HG03571 (cell line): ENCODE measurements around the gene DYNC2LI1.
"Not testable (repeated sequence)": the region's sequence is repeated elsewhere in the genome, so short reads cannot be mapped to it uniquely, and the experiment has no call there.

Experiments used
- ATAC-seq: cut with Tn5 transposase; IDR thresholded peaks from one replicate; pipeline ENCODE4 v1.9.1; 2021; ENCODE audit not compliant: unreplicated experiment

DYNC2LI1 gene

DNA sequence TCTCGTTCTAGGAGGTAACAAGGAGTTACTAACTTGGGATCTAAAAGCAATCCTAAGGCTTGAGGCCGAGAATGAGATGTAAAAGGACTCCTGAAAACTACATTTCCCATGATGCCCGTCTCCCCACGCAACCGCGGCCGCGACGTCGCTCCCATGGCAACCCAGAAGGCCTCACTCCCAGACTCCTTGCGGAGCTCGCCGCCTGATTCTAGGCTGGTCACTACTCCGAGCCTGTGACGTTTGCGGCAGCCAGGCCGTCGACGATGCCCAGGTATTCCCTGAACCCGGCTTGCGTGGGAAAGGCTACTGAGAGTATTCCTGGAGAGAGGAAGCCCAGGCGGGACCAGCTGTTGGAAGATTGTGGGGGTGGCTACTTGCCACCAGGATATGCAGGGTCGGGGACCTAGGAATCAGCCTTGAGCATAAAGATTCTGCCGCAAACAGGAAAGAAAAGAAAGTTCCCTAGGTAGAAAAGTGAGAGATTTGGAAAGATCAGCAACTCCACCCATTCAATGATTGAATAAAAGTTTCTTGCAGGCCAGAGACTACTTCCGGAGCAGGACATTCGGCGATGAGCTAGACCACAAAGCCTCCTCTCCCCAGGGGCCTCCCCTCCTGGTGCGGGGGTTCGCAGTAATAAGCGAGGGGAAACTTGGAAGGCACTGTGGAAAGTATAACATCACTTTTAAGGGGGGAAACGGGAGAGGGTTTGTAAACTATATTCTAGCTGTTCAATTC is at the start of gene DYNC2LI1:
Gene DYNC2LI1 (plus strand): TSS at position 164 of the 738 bp plus-strand sequence. CDS start 100 bp downstream, at position 264.
- peak; percentile 99 for ATAC-seq

DNA sequence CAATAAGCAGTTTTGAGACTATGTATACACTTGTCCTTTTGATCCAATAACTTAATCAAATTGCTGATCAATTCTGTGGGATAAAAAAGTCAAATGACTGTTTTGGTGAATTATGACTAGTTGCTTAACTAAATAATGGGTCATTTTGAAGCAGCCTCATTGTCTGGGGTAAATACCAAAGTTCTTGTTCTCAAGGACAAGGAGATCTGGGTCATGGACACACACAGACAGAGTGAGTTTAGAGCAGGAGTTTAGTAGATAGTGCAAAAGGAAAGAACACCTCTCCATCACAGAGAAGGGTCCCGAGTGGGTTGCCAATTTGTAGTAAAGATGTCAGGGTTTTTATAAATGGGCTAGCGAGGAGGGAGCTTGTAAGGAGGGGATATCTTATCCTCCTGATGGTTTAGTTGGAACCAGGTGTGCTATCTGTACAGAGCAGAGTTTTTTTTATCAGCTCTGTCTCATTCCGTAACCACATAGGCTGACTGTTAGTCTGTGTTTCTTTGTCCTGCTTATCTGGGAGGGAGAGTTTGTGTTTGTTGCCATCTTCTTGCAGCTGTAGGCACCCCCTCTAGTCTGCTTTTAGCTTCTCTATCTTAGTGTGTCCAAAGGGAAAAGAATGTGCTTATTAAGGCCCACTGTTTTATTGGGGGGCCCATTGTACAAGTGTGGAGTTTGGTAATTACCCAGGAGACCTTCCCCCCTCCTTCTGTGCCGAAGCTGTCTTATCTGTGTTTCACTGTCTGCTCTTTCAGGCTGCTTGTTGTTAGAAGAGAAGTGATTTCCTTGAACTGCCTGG is 48.9 kb upstream of the DYNC2LI1 start:
- no peak for ATAC-seq

DNA sequence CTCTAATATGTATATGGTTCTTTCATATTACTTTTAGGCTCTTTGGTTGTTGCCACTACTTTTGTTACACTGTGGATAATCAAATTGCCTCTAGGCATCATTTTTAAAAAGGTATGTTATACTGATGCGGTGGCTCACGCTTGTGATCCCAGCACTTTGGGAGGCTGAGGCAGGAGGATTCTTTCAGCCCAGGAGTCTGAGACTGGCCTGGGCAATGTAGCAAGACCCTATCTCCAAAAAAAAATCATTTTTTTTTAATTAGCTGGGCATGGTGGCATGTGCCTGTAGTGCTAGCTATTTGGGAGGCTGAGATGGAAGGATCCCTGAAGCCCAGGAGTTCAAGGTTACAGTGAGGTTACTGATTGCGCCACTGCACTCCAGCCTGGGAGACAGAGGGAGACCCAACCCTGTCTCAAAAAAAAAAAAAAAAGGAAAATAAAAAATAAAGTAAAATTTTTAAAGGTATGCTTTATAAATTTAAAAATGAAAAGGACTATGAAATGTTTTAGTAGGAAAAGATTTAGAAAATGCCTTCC is 48.1 kb upstream of the DYNC2LI1 start:
- ATAC-seq, result no peak

DNA sequence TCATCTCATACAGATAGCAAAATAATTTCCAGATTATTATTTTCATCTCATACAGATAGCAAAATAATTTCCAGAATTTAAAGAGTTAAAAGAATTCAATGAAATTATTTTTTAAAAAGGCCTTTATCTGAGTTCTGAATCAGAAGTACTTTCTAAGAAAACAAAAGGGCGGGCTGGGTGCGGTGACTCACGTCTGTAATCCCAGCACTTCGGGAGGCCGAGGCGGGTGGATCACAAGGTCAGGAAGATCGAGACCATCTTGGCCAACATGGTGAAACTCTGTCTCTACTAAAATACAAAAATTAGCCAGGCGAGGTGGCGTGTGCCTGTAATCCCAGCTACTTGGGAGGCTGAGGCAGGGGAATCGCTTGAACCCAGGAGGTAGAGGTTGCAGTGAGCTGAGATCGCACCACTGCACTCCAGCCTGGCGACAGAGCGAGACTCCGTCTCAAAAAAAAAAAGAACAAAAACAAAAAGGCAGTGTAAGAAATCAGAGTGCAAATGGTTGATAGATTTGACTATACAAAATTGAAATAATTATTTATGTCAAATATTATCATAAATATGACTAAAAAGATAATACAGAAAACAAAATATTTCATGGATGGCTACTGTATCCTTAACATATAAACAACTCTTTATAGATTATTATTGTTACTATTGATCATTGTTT is 46.7 kb upstream of the DYNC2LI1 start:
- ATAC-seq, result not testable (repeated sequence)

DNA sequence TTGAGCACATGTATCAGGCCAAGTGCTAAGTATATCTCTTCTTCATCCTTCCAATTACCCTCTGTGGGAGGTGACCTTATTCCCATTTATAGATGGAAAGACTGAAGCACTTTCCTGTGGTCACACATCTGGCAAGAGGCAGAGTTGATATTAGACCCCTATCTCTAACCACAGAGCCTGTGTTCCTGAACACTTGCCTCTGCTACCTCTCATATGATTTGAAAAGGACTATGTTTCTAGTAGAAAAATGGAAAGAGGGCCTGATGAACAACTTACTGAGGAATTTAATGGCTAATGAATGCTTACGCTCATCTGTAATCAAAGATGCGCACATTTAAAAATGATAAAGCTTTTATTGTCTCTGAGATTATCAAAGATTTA is 46.2 kb upstream of the DYNC2LI1 start:
- ATAC-seq, result no peak

DNA sequence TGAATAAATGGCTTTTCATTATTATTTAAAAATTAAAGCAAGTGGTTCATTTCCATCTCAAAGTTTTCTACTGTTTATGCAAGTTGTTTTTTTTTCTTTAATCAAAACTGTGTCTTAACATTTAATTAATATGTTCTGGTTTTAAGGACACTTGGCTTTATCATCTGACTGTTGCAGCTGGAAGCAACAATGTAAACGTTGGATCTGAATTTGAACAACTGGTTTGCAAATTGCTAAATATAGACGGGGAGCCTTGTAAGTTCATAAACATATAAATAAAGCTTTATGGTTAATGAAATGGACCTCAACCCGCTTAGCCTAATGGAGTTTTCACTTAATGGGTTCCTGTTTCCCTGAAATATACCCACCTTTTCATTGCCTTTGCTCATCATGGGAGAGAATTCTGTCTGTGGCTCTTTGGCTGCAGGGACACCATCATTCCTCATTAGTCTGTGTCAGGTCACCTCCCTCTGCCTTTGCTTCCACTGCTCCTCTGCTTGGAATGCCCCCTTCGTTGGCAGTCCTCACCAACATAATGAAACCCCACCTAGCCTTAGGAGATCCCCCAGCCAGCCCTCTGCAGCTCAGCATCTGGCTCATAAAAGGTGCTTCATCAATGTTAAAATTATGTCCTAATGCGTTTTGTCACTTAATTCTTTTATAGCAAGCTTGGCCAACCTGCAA is 44.2 kb upstream of the DYNC2LI1 start:
- no peak for ATAC-seq

DNA sequence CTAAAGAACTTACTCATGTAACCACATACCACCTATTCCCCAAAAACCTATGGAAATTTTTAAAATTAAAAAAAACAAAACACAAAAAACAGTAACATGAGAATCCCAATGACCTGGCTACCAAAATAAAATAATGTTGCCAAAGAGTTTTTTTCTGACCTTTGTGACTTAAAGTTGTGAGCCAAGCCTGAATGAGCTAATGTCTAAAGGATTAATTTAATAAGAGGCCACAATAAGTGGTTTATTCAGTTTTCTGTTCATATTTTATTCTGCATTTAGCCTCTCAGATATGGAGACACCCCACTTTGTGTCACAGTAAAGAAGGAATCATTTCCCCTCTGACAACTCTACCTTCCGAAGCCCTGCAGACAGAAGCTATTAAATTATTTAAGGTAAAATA is 42.6 kb upstream of the DYNC2LI1 start:
- ATAC-seq, result no peak

DNA sequence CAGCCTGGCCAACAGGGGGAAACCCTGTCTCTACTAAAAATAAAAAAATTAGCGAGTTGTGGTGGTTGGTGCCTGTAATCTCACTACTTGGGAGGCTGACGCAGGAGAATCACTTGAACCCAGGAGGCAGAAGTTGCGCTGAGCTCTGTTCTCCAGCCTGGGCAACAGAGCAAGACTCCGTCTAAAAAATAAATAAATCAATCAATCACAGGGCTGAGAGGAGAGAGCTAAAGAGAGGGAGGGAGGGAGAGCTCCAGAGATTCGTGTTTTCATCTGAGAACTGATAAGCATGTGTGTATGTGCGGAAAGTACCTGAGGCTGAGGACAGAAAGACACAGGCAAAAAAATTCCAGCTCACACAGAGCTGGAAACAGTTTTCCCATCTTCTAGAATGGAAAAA is 37.2 kb upstream of the DYNC2LI1 start:
- no peak for ATAC-seq

DNA sequence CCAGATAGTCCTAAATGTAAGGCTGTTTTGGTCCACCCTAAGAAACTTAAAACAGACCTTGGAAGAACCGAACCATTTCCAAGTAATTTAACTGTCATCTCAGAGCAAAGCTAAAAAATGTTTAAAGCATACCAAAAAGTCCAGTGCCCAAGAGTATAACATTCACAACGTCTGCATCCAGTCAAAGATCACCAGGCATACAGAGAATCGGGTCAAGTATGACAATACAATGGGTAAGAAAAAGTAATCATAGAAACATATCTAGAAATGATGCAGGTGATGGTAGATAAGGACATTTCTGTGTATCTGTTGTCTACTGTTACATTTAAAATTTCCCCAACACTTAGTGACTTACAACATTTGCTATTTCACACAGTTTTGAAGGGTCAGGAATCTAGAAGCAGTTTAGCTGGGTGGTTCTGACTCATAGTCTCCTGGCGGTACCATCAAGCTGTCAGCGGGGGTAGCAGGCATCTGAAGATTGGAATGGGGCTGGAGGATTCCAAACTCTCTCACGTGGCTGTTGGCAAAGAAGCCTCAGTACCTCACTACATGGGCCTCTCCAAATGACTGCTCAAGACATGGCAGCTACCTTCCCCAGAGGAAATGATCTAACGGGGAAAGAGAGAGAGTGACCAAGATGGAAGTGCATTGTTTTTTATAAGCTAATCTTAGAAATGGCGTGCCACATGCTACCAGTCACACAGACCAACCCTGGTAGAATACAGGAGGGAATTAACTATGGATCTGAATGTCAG is 36.6 kb upstream of the DYNC2LI1 start:
- ATAC-seq, result no peak

DNA sequence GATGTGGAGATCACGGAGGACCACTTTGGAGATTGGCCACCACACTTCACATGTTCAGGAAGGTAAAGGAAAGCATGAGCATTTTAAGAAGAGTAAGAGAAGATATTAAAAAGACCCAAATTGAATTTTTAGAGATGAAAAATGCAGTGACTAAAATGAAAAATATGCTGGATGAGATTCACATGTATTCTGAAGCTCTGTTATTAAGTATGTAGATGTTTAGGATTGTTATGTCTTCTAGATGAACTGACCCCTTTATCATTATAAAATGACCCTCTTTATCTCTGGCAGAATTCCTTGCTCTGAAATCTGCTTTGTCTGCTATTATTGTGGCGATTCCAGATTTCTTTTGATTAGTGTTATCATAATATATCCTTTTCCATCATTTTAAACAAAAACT is 36.0 kb upstream of the DYNC2LI1 start:
- no peak for ATAC-seq

DNA sequence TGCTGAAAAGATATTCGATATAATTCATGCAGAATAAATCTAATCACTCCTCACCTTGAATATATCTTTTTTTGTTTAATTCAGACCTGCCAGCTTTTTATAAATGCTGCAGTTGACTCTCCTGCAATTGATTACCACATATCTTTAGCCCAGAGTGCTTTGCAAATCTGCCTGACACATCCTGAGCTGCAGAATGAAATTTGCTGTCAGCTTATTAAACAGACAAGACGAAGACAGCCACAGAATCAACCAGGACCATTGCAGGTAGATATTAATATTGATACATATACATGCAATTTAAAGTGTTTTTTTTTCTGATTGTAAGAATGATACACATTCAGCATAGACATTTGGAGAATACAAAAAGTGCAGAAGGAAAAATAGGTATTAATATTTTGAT is 35.6 kb upstream of the DYNC2LI1 start:
- no peak for ATAC-seq

DNA sequence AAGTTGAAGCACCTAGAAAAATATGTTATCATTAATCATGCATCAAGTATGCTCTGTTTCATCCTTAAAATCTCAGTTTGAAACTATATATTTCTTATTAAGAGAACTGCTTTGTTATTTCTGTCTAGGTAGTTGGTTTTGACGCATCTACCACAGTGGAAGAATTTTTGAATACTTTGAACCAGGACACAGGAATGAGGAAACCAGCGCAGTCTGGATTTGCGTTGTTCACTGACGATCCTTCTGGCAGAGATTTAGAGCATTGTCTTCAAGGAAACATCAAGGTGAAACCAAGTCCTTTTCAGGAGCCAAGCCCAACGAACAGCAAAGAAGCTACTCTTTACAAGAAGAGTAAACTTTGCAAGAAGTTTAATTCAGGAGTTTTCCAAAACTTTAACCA is 30.1 kb upstream of the DYNC2LI1 start:
- ATAC-seq, result no peak

DNA sequence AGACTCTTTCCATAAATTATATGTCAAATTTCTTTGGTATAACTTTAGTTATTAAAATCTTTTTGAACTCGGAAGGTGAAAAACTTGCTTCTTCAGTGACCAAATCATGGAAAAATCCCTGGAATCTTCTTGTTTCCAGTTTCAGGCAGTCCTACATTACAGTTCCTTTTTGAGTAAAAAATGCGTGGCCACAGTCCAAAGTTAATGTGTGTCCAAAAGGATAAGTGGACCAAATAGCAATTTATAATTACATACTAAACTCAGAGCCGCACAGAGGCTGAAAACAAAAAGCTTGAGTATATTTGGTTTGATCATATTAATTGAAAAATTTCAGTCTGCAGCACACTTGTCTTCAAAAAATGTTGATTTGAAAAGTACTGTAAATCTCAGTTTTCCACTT is 28.4 kb upstream of the DYNC2LI1 start:
- ATAC-seq, result no peak

DNA sequence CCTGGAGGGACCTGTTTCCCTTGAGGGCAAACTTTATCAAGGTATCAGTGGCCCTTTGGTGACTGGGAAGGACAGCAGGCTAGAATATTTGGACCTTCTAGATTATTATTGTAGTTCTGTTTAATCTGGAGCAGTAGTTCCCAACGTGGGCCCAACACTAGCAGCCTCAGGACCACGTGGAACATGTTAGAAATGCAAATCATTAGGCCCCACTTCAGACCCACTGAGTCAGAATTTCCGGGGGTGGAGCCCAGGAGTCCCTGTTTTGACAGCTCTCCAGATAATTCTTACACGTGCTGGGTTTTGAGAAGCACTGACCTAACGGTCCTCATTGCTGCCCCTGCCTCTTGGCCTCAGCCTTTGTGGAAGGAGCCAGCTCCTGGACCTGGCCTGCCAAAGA is 25.5 kb upstream of the DYNC2LI1 start:
- no peak for ATAC-seq

DNA sequence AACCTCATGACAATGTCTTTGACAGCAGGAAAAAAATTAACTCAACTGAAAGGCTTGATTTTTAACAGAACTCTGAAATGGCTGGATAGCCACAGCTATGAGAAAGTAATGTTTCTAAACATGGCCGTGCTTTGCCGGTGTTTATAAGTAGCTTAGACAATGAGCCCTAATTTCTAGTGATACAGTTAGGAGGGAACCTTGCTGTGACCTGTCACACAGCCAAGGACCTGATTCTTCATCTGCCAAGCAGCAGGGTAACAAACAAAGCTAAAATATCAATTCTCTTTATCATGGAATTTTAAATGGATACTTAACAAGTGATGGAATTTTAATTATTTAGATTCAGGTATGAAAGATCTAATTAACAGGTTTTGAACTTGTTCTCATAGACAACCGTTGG is 24.3 kb upstream of the DYNC2LI1 start:
- ATAC-seq, result no peak

DNA sequence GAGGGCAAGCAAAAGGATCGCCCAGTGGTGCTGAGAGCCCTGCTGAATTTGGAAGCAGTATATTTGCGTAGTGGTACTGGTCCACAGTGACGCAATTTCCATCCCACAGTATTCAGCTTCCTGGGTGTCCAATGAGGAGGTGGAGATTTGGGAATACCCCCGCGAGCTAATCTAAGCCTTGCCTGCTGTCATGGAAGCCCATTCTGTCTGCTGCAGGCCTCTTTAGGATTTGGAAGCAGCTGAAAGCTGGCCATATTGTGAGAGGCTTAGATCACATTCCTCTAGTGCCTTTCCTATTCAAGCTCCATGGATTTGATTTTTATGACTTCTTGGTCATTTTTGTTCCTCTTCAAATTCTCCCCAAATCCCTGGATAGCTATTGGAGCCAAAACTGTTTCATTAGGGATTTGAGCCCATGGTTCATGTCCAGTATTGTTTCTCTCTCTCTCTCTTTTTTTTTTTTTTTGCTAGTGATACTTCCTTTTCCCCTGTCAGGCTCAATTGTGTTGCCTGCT is 22.3 kb upstream of the DYNC2LI1 start:
- no peak for ATAC-seq

DNA sequence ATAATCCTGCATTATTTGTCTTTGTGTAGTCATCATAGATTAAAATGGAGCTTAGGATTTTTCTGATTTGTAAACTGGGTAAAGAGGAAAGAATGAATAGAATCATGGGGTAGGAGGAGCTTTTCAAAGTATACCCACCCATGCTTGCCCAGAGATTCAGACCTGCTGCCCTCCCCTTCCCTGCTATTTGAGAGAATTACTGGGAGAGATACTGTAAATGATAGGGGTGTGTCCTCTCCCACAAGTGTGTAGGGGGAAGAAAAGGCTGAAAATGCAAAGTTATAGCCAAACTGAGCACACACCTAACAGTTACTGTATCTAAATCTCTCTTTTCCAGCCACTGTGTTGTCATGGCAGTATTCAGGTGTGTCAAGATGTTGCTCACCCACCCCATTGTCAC is 21.5 kb upstream of the DYNC2LI1 start:
- no peak for ATAC-seq

DNA sequence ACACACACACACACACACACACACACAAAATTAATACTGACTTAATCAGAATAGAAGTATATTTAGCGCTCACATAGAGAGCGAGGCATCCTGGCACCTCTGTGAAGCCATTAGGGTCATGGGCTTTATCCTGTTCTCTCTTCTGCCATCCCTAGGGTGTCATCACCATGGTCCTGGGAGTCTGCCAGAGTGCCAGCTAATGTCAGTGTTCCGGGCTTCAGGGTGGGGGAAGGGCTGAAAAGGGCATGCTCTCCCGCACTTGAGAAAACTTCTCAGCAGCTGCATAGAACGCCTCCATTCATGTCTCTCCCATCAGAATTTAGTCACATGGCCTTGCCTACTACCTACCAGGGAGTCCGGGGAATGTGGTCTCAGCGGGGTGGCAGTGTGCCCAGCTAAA is 19.7 kb upstream of the DYNC2LI1 start:
- no peak for ATAC-seq

DNA sequence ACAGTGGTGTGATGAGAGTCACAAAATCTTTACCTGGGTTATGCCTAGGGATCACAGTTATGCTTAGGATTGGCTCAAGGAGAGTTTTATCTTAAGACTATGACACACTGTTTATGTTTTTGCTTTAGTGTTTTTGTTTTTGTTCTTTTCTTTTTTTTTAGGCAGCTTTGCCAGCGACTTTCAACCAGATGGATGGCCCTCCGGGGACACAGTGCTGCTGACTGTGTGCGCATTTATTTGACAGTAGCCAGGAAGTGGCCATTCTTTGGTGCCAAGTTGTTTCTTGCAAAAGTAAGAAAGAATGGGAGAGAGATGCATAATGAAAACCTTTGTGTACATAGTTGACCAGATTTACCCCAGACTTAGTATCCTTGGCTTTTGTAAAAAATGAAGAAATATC is 15.1 kb upstream of the DYNC2LI1 start:
- no peak for ATAC-seq

DNA sequence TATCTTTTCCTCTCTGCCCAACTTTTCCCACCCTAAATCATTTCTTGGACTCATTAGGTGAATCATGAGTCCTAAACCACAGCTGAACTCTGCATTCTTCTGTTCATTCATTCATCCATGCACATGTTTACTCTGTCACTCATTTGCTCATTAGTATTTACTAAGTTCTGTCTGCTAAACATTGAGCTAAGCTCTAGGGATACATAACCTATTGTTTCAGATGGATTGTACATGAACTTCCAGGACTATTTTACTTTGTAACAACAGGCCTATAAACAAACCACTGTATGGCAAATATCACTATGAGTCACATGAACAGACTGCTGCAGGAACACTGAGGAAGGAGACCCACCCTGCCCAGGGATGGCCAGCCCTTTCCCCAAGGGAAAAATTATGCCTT is 14.6 kb upstream of the DYNC2LI1 start:
- ATAC-seq, result no peak
